ENCODE data around the gene TP53RK.

TP53RK gene

GRCh38 chr20:46640536-46641311 is 48.5 kb downstream of the TP53RK start:
- no peak for DNase-seq (ENCODE audit: low read depth, low spot score)

- DNase-seq (ENCODE audit: low read depth, low spot score): peak; percentile 52
Observed at GRCh38 chr20:46640044-46640443, 49.2 kb downstream of the TP53RK start.

- no peak for DNase-seq (ENCODE audit: low read depth, low spot score)
Observed at GRCh38 chr20:46639587-46639986, 49.7 kb downstream of the TP53RK start.

GRCh38 chr20:46638898-46639274 is 50.4 kb downstream of the TP53RK start:
- DNase-seq (ENCODE audit: low read depth, low spot score): no peak

- DNase-seq (ENCODE audit: low read depth, low spot score): peak; percentile 93
Observed at GRCh38 chr20:46638134-46638897, 50.9 kb downstream of the TP53RK start.

GRCh38 chr20:46637427-46638133 is 51.7 kb downstream of the TP53RK start:
- DNase-seq (ENCODE audit: low read depth, low spot score): no peak

- peak; percentile 39 for DNase-seq (ENCODE audit: low read depth, low spot score)
Observed at GRCh38 chr20:46637020-46637419, 52.2 kb downstream of the TP53RK start.

GRCh38 chr20:46636514-46636913 is 52.7 kb downstream of the TP53RK start:
- no peak for DNase-seq (ENCODE audit: low read depth, low spot score)

GRCh38 chr20:46635514-46636136 is 53.6 kb downstream of the TP53RK start:
- peak; percentile 51 for DNase-seq (ENCODE audit: low read depth, low spot score)

GRCh38 chr20:46634528-46634927 is 54.7 kb downstream of the TP53RK start:
- no peak for DNase-seq (ENCODE audit: low read depth, low spot score)
